NOMO-1 treated with DMSO at 0.1 percent for 48 hours (cell line): Measurements from ENCODE around the gene C4orf50.

Source experiments
- DNase-seq: peaks from one replicate; lab custom pipeline; 2025; ENCODE audit not compliant: unreplicated experiment; lab: John Stamatoyannopoulos, UW

The C4orf50 gene

DNA sequence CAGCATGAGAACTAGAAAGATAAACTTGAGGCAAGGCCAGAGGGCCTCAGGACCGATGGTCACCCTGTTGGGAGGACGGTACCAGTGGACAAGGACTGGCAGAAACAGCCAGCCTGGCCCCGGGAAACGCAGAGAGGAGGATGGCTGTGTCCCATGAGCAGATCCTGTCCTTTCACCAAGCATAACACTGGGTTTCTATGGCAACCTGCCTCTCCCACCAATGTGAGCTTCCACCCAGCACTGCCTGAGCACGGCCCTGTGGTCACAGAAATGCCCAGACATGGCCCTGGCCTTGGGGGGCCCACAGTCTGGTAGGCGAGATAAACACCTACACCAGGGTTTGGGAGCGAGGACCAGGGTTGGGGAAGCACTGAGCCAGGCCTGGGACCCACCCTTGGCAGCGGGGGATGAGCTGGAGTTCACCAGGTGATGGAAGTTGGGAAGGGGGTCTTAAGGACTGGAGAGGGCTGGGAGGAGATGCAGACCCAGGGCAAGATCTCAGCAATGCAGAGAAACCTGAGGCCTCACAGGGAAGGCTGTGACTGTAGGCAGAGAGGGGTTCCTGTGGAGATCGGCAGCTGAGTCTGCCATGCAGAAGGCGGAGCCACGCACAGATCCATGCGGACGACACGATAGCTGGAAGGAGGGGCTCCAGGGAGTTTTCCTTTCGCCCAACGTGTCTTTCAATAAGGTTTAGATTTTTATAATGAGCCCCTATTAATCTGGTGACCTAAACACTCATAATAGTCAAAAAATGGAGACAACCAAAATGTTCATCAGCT is 92.6 kb downstream of the C4orf50 start:
- no peak for DNase-seq

DNA sequence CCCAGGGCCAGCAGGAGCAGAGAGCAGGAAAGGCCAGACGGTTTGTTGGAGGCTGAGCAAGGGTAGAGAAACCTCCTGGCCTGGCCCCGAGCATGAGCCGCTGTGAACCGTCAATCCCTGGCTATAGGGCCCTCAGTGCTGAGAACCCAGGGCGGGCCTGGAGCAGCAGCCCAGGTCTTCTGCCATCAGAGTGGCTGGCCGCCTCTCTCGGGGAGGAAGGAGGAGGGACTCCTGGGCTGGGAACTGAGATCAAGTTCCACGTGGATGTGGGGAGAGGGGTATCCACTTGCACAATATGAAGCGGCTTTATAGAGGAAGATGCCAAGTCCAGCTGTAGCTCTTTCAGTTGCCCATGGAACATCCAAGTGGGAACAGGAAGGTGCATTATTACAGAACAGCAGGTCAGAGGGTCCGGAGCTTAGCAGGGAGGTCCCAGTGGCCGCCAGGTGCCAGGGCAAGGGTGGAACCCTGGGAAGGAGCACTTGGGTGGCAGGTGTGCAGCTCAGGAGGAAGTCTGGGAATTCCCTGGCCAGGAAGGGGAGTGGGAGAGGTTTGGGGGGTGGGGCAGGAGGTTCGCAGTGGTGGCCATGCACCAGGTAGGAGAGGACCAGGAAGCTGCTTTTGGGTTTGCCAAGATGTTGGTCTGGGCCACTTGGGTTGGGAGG is 93.6 kb downstream of the C4orf50 start:
- no peak for DNase-seq

DNA sequence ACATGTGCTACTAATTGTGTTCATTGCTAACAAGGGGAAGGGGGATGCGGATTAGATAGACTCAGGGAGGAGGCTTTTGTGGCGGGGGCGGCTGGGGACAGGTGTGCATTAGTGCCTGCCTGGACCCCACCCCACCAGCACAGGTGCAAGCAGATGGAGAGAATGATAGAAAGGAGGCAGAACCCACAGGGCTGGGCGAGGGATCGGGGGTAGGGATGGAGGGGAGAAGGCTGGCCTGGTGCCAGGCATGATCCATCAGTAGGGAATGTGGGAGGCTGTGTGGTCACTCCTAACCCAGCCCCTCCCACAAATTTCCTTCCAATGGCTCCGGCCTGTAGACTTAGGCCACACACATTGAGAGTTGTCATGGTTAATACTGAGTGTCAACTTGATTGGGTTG is 94.9 kb downstream of the C4orf50 start:
- DNase-seq, result no peak

DNA sequence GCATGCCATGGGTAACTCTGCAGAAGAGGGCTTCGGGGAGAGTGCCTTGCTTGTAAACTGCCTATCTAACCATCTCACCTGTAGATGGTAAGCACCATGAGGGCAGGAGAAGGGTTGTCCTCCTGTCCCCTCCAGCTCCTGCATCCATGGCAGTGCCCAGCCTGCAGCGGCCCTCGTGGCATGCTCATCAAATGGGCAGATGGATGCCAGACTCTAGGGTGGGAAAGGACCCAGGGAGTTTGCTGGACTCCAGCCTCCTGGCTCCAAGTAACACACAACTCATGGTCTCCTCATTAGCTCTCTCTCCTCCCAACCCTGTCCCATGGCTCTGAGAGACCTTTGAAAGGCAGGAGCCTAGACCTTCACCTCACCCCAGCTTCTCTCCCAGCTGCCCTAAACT is 95.7 kb downstream of the C4orf50 start:
- DNase-seq, result no peak

DNA sequence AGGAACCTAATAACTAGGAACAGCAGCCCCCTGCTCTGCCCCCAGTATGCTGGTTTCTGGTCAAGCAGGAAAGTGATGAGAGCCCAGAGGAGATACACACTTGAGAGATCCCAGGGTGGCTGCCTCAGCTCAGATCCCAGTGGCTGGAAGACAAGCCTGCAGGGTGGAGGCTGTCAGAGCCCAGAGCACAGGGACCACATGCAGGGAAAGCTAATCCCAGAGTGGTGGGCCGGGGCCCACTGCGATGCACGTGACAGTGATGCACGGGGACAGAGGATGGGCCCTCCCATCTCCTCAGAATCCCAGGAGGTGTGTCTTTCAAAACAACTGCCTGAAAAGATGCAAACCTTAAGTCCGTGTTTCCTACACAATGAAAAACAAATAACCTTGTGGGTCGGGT is 96.2 kb downstream of the C4orf50 start:
- DNase-seq, result no peak

DNA sequence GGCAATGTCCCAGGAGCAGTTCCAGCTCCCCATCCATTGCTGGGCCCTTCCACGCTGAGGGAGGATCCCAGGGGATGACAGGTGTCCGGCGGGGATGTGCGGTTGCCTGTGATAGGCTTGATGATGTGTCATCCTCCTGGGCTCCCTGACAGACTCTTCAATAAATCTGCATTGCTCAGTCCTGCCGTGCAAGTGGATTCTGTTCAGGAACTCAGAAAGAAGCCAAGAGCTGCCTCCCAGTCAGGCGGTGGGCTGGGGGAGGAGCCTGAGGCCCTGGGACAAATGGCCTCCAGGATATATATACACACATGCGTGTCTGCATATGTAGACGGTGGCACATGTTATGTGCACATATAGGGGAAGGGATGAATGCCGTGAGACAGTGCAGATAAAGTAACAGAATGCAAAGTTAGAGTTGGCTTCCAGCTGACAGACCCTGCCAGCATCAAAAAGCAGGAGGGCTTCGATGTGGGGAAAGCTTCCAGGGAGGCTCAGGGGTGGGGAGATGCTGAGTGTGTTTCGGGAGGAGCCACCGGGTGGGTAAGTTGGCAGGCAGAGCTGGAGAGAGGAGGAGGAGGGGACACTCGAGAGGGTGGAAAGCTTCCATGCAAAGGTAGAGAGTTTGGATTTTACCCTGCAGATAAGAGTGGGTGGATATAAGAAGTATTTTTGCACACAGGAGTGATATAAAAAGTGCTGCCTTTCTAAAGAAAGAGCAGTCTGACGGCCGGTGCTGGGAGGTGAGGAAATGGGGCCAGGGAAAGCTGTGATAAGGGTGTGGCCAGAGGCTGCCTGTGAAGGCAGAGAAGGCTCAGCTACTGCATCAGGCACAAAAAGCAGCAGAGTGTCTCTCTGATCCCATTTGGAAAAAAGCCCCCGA is 96.9 kb downstream of the C4orf50 start:
- DNase-seq, result no peak

DNA sequence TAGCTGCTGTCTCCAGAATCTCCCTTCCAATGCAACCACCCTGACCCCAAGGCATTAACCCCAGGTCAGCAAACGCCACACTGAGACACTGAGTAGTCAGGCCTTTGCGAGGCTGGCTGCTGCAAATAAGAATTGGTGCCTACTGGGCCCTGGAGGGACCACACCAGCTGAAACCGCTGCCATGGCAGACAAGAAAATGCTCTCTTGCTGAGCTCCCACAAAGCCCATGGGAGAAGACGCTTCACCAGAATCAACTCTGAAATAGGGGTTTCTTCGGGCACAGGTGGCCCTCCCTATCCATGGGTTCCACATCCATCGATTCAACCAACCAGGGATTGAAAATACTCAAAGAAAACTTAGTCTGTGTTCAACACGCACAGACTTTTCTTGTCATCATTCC is 98.7 kb downstream of the C4orf50 start:
- no peak for DNase-seq

DNA sequence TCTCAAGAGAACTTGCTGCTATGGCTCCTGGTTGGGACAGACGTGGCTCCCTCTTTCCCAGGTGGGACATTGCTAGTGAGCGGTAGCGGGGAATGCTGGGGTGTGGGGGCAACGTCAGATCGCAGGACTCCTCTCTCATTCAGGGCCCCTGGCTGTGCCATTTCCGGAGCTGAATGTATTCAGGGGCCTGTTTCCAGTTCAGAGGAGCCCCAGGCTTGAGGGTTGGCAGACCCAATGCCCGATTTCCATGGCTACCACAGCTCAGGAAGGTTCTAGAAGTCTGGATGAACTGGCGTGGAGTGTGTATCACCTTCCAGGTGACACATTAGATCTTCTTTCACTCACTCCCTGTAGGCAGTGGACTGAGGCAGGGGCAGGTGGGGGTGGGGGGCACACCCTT is 99.2 kb downstream of the C4orf50 start:
- no peak for DNase-seq

DNA sequence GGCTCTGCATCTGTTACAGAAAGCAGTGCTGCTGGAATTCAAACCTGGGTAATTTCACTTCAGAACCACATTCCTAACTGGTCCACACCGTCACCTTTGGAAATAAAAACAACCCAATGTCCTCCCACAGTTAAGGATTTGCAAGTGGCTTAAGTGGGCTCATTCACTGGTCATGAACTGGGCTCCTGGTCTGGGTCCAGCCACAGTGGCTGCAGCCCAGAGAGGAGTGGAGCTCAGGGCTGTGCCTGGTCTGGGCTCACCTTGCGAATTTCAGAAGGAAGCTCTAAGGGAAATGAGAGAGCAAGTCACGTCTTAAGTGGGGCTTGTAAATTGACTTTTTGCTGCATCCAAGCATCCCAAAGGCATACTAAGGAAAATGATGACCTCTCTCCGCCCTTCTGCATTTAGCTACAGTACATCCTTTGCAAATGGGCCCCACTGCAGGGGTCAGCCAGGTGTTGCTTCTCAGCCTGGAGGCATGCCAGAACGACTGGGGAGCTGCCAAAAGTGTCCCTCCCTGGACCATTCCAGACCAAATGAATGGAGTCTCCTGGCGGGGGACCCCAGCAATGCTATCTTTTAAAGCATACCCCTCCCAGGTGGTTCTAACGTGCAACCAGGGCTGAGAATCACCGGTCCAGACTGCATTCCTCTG is 99.8 kb downstream of the C4orf50 start:
- no peak for DNase-seq

DNA sequence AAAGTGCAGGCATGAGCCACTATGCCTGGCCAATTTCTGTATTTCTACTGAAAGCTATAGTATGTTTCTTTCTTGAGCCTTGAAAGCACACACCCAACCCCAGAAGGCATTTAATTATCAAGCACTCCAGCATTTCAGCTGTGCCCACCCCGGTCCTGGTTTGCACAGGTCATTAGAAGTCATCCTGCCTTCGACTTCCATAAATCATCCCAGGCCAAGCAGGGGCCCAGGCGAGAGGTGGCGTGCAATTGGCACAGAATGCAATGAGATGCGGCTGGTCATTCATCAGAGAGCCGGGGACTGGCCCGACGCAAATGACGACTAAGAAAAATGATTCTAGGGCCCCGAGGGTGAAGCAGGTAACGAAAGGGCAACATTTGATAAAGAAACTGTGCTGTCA is 100.6 kb downstream of the C4orf50 start:
- no peak for DNase-seq

DNA sequence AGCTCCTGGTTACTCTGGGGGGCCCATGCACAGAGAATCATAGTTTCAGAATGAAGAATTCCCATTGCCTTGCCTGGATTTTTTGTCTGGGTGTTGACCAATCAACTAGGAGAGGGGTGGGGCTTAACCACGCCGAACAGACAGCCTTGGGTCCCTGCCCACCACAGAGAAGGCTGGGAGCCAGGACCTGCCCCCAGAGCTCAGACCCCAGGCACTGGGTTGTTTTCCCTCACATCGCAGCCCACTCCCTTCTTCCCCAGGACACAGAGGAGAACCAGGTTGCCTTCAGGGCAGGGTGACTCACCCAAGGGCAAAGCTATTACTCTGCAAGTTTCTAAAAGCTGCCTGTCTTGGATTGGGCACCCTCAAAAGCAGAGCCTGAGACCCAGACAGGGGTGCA is 102.0 kb downstream of the C4orf50 start:
- DNase-seq, result no peak

DNA sequence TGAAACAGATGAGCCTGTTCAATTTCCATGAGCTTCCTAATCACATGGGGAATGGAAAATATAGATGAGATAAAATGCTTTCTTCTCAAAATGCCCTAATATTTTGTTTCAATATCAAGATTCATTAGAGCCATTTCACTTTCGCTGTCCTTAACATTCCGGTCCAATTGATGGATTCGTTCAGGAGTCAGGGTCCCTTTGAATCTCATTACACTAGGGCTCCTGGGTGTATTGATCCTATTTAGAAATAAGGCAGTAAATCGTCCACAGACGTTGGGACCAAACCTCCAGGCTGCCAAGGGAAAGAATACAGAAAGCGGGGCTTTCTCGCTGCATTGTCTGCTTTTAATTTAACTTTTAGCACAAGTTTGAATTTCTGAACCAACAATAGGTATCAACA is 104.8 kb downstream of the C4orf50 start:
- DNase-seq, result no peak

DNA sequence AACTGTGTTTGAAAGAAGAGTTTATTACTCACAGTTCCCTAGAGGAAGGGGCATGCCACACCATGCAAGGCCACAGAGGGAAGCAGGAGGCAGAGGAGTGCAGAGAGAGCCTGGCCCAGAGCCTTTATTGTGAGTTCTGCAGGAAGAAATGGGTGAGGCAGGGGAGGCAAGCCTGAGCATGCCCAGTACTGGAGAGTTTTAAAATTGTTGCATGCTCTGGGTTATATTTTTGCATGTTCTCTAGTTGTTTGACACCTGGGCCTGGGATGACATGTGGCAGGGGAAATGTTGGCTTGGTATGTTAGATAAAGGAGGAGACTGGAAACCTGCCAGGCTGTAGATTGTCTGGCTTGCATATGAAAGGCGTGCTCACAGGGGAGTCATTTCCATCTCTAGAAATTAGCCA is 105.6 kb downstream of the C4orf50 start:
- no peak for DNase-seq

DNA sequence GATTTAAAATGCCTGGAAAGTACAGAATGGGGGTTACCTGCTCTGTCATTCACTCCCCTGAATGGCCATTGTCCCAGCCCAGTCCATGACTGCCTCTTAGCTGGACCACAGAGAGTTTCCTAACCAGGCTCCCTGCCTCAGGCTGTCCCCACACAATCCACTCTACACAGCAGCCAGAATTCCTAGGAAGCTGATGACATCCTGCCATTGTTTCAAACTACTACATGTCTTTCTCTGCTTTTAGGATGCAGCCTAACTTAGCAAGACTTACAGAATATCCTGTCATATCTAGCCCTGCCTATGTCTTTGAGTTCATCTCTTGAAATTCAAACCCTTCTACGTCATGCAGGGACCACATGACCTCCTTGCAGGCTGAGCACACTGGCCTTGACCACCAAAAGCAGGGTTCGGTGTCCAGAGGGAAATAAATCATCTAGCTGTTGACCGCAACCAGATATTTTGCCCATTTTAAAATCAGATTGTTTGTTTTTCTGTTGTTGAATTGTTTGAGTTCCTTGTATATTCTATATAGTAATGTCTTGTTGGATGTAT is 109.3 kb downstream of the C4orf50 start:
- no peak for DNase-seq

DNA sequence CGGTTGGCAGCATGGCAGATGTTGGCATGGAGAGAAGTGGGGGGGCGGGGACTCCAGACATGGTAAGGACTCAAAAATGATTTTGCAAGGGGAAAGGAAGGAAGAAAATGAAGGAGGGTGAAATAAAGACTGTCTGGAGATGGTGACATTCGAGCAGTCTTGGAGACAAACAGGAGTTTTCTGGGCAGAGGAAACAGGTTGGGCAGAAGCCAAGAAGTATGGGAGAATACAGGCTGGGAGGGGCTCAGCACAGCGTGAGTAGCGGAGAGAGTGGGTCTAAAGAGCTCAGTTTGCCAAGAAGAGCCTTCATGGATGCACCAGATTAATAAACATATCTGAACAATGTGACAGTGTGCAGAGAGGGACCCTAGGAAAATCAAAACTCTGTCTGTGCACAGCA is 112.0 kb downstream of the C4orf50 start:
- no peak for DNase-seq

DNA sequence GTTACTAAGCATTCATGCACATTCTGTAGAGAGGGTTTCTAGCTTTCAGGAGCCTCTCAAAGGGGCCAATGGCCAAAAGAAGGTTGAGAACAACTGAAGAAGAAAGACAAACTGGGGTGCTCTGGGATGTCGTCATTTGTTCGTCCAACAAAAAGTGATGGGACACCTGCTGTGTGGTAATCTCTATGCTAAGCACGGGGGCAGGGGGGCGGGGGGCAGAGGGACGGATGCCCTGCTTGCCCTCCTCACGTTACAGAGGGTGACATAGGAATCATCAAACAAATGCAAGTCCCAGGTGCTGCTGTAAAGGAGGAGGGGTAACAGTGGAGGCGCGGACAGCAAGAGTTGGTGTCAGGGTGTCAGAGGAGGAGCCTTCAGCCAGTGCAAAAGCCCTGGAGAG is 112.5 kb downstream of the C4orf50 start:
- DNase-seq, result no peak

DNA sequence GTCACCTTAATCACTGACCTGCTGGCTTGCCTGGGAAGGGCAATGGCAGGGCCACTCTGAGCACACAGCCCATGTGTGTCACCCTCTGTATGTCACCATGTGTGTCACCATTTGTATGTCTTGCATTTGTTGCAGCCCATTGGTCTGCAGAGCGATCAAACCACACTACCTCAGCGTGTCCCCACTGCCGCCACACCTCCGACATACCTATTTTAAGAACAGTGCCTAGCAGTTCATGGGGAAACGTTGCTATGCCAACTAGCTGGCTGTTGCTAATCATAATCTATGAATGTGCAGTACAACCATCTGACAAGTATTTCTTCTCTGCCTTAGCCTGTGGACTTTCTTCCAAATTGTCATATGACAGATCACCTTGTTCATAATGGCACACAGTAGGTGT is 117.4 kb downstream of the C4orf50 start:
- DNase-seq, result no peak

DNA sequence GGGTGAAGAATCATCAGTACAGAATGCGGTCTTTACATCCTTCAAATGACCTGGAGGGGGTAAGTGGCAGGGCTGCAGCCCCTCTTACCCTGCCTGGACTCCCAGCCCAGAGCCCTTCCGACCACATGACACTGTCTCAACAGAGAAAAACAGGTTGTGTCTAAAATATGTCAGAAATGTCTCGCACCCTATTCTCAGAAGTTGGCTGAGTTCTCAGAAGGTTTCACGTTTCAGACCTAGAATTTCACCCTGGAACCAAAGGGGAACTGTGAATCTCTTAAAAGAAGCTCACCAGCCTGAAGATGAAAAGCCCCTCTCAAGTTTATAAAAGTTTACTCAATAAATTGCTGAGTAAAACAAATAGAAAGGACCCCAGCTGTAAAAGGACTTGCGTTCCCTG is 118.3 kb downstream of the C4orf50 start:
- no peak for DNase-seq

DNA sequence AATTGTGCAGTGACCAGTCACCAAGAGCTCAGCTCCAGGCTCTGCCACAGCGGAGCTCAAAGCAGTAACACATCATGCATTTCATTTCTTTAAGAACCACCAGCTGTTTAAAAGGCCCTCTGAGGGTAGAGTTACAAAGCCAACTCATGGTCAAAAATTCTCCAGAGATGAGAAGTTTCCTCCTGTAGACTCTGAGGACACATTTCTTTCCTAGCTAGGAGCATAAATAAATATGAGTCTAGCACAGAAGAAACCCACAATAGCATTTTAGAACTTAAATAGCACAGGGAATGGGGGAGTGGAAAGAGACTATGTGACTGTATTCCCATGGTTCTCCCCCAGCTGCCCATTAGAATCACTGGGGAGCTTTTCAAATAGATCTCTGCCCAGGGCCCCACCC is 118.8 kb downstream of the C4orf50 start:
- DNase-seq, result no peak

DNA sequence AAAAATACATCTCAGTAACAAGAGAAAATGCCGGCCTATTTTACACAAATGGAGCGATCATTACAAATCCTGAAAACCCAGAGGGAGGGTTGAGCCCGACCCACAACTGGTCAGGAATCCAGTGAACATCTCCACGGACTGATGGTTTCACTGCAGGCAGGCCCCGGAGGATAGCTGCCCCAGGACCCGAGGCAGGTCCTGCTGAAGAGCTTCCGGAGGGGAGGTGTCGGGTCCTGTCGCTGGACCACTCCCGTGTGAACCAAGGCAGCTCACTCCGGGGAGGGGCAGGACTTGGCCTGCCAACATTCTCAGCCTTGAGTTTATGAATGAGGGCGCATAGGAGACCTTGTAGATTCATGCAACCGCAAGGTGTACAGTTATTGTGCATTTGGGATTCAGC is 120.6 kb downstream of the C4orf50 start:
- no peak for DNase-seq

DNA sequence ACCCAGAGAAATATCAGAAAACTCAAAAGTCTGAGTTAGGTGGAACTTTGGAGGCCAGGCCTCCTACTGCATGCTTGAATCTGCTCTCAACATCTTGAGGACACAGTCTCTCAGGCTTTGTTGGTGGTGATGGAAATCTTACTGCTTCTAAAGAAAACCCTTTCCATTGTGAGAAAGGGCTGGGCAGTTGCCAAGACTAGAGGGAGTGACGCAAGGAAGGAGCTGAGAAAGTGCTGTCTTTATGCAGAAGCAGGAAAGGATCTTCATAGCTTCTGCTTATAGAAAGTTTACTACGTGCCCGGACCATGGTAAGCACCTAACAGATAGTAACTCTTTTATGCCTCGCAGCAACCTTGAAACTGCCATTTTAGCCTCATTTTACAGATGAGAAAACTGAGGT is 122.9 kb downstream of the C4orf50 start:
- DNase-seq, result no peak
